ENCODE results near the gene RPL27. TPM values are rescaled to one million over a fixed set of nuclear protein-coding genes. Genes with fewer than 3 reads are reported as not detected.

The RPL27 gene
- total RNA-seq, 2 experiments from 2014 or later = 1,039 to 1,066 TPM

DNA sequence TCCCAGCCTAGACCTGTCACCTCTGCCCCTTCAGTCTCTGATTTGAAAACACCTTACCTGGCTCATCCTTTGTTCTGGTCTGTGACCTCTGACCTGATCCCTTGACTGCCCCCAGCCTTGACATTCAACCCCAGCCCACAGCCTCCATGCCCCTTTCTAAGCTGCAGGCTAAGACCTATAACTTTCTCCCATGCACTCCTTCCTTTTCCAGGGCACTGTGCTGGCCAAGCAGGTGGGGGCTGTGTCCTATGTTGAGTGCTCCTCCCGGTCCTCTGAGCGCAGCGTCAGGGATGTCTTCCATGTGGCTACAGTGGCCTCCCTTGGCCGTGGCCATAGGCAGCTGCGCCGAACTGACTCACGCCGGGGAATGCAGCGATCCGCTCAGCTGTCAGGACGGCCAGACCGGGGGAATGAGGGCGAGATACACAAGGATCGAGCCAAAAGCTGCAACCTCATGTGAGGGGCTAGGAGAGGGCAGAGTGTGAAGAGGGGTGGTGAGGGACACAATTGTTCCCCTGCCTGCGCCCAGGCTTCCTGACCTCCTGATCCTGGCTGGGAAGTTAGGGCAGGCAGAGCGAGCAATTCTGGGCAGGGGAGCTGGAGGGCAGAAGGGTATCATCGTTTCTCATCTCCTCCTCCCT, 30.1 kb downstream of the RPL27 start:
- Mint-ChIP-seq H3K27me3 (peaks cover 28% of the 10 kb centered on the region), H3K27ac (no peak overlapping the region), H3K4me3 (no peak overlapping the region), H3K9me3 (no peaks in the 10 kb centered on the region), H3K36me3 (peaks cover 2% of the 10 kb centered on the region), H3K4me1 (peaks cover 7% of the 10 kb centered on the region)
- POLR2A ChIA-PET = no interaction called here
- no peak for DNase-seq
- no peak for ATAC-seq (ENCODE audit: low read depth)

DNA sequence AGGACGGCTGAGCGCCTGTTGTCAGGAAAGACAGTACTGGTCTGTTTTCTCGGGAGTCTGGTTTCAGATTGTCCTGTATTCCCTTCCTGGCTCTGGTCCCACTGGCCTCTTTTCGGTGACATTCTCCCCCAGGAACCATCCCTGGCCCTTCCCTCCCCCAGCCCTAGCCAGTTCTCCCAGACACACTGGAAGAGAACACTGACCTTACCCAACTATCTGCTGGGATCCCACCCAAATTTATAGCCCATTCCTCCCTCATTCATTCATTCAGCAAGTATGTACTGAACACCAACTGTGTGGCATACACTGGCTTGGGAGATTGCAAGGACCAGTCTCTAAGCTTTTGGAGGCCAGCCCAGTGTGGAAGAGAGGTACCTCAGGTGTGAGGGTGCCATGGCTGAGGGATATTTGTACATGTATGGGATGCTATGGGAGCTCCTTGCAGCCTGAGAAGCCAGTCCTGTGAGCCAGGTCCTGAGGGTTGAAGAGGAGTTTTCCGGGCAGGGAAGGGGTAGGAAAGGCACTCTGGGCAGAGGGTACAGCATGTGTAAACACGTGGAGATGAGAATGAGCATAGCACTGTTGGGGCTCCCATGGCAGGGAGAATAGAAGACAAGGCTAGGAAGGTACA, 32.0 kb downstream of the RPL27 start:
- ATAC-seq (ENCODE audit: low read depth) = no peak
- H3K9me3 Mint-ChIP-seq = no peaks in the 10 kb centered on the region
- no peak overlapping the region for H3K27ac Mint-ChIP-seq
- DNase-seq = no peak
- H3K36me3 Mint-ChIP-seq = no peaks in the 10 kb centered on the region
- POLR2A ChIA-PET = interaction anchor here (0.6 kb wide), 2 partner anchors 95 to 127 kb away, joined by 4 to 6 read pairs; partner anchors contain the start of gene BRCA1
- peaks cover 20% of the 10 kb centered on the region for H3K27me3 Mint-ChIP-seq
- no peak overlapping the region for H3K4me3 Mint-ChIP-seq
- H3K4me1 Mint-ChIP-seq = no peaks in the 10 kb centered on the region

DNA sequence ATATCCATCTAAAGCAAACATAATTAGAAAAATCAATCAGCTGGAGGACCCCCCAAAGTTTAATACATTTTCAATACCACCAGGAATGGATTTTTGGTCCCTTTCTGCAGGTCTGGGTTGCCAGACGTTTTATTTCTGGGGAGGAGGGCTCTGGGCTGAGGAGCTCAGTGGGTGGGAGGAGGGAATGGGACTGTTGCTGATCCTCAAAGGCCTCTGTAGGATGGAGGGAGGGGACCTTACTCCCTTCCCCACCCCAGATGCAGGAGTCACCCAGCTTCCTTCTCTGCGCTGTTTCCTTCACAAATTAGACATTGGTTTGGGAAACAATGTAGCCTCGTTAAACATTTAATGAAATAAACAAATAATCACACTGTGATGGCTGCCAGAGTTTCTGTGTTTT, 33.4 kb downstream of the RPL27 start:
- Mint-ChIP-seq H3K27me3 (peaks cover 10% of the 10 kb centered on the region), H3K9me3 (no peaks in the 10 kb centered on the region), H3K4me3 (no peak overlapping the region), H3K27ac (no peak overlapping the region), H3K36me3 (no peaks in the 10 kb centered on the region), H3K4me1 (no peaks in the 10 kb centered on the region)
- no peak for ATAC-seq (ENCODE audit: low read depth)
- DNase-seq = no peak
- POLR2A ChIA-PET = interaction anchor here (0.7 kb wide), 1 partner anchor 172 kb away, joined by 5 read pairs; no protein-coding TSS in a partner anchor

DNA sequence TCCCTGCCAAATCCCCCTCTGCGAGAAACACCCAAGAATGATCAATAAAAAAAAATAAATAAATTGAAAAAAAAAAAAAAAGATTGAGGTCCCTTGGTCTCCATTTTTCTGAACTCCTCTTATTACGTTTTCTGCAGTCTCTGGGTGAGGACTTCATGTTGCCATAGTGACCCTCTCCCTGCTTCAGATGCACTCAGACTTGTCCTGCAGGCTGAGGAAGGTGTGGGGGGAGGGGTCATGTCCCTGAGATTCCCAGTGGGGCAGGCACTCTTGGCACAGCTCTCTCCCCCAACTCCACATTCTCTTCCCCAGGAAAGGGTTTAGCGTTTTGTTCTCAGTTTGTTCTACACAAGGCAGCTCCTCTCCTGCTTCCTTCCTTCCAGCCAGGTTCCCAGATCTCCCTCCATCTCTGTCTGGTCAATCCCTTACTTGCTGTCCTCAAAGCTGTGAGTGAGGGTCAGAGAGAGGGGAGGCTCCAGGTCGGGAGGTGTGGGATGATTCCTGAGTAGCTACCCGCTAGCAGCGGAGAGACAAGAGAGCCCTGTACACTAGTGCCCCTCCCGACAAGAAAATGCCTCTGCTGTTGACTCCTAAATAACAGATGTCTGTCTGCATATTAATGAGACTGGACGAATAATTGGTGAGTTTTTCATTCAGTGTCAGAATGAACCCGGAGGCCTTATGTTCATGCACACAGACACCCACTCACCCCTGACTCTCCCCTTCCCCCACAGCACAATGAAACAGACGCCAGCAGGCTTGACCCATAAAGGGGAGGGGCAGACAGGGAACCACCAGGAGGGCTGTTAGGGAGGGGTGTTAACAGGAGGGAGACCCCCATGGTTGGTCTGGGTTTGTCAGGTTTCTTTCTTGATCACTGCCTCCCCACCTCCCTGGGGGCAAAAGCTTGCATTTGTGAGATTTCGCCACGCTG, 36.0 kb downstream of the RPL27 start:
- Mint-ChIP-seq H3K27ac (no peak overlapping the region), H3K36me3 (no peaks in the 10 kb centered on the region), H3K4me1 (no peaks in the 10 kb centered on the region), H3K9me3 (no peaks in the 10 kb centered on the region), H3K27me3 (no peaks in the 10 kb centered on the region), H3K4me3 (no peak overlapping the region)
- ATAC-seq (ENCODE audit: low read depth) (no peak), DNase-seq (no peak)
- POLR2A ChIA-PET = no interaction called here

DNA sequence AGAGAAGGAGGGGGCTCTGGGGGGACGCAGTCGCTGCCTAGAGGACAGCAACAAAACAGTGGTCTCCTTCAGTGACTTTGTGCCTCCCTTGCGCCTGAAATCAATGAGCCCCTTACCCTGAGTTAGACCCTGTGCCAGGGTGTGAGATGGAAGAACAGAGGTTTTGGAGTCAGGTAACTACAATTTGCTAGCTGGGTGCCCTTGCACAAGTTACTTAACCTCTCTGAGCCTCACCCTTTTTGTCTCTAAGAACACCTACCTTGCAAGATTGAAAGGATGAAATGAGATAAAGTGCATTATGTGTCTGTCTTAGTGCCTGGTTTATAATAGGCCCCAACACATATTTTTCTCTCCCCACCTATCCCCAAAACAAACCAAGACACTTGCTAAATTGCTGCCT, 36.7 kb downstream of the RPL27 start:
- Mint-ChIP-seq H3K4me3 (no peak overlapping the region), H3K9me3 (no peaks in the 10 kb centered on the region), H3K27ac (no peak overlapping the region), H3K36me3 (no peaks in the 10 kb centered on the region), H3K27me3 (no peaks in the 10 kb centered on the region), H3K4me1 (no peaks in the 10 kb centered on the region)
- DNase-seq = no peak
- POLR2A ChIA-PET = no interaction called here
- no peak for ATAC-seq (ENCODE audit: low read depth)

DNA sequence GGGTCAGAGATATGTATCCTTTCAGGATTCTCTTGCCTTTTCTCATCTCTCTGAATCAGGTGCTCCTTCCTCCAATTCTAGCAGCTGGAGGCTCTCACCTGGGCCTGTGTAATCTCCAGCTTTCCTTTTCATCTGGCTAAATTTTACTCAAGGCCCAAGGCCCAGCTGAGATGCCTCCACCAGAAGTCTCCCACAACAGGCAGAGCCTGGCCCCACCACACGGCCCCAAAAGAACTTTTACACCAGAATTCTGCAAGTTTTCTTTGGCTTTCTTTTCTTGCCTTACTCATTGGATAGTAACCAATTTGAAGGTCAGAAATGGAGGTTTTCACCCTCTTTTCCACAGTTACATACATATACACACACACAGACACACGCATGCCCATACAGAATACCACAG, 41.4 kb downstream of the RPL27 start:
- Mint-ChIP-seq H3K36me3 (peaks cover 3% of the 10 kb centered on the region), H3K4me3 (no peak overlapping the region), H3K27me3 (no peaks in the 10 kb centered on the region), H3K9me3 (no peaks in the 10 kb centered on the region), H3K27ac (peak overlapping the region; percentile 40), H3K4me1 (no peaks in the 10 kb centered on the region)
- POLR2A ChIA-PET = no interaction called here
- DNase-seq (no peak), ATAC-seq (ENCODE audit: low read depth) (no peak)

DNA sequence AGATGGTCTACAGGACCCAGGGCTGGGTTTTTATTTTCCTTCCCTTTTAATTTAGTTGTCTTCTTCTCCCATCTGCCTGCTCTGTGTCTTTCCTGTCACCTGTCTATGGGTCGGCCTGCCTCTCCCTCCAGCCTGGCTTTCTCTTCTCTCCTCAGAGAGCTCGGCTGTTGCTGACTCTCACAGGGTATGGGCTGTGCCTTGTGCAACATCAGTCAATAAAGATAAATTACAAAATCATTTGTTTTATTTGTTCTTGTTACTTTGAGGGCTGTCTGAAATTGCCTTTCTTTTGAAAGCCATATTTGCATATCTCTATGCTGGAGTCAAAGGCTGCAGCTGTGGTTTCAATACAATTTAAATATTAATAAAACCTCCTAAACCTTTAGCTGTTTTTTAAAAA, 42.4 kb downstream of the RPL27 start:
- H3K36me3 Mint-ChIP-seq = peaks cover 7% of the 10 kb centered on the region
- H3K9me3 Mint-ChIP-seq = no peaks in the 10 kb centered on the region
- POLR2A ChIA-PET = interaction anchor here (0.5 kb wide), 1 partner anchor 275 kb away, joined by 3 read pairs; no protein-coding TSS in a partner anchor
- ATAC-seq (ENCODE audit: low read depth) (no peak), DNase-seq (no peak)
- no peaks in the 10 kb centered on the region for H3K27me3 Mint-ChIP-seq
- H3K27ac Mint-ChIP-seq = no peak overlapping the region
- no peaks in the 10 kb centered on the region for H3K4me1 Mint-ChIP-seq
- H3K4me3 Mint-ChIP-seq = no peak overlapping the region

DNA sequence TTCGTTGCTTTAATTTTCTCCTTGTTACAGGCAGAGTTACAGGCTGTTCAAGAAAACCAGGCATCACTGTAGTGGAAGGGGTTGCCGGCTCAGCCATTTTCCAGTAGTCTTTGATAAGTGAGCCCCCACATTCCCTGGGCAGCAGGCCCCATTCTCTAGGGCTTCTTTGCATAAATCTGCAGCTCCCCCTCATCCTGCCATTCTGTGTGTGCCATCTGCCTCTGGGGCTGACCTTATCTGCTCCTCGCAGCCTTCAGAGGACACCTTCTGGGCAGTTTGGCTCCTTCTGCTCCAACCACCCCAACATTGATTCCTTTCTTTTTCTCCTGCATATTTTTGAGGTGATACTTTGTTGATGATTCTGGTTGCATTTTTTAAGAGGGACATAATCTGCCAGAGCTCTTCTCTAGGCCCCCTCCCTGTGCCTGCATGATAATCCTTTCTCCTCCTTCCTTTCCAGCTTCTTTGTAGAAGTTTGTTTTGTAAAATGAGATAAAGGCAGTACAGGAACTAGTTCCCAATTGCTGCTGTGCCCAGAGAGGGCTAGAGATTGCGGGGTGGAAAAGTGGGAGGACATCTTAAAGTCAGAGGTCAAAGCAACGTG, 43.9 kb downstream of the RPL27 start:
- no peaks in the 10 kb centered on the region for H3K27me3 Mint-ChIP-seq
- no peak overlapping the region for H3K4me3 Mint-ChIP-seq
- POLR2A ChIA-PET = no interaction called here
- H3K9me3 Mint-ChIP-seq = no peaks in the 10 kb centered on the region
- H3K36me3 Mint-ChIP-seq = peaks cover 12% of the 10 kb centered on the region
- ATAC-seq (ENCODE audit: low read depth) = no peak
- H3K4me1 Mint-ChIP-seq = no peaks in the 10 kb centered on the region
- peak overlapping the region; percentile 17 for H3K27ac Mint-ChIP-seq
- no peak for DNase-seq

DNA sequence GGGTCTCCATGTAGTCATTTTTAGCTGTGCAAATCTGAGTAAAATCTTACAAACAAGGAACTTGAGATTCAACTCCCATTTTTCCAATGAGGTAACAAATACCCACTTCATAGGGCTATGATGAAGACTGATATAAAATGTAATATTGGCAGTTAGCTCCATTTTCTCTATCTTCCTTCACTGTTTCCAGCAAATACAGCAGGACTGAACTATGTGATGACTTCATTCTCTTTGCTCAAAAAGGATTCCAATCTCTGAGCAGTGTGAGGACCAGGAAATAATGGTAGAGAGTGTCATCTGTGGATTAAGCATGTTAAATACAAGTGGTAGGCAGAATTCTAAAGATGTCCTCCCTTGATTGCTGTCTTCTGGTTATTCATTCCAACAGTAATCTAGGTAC, 45.1 kb downstream of the RPL27 start:
- Mint-ChIP-seq H3K27me3 (no peaks in the 10 kb centered on the region), H3K9me3 (no peaks in the 10 kb centered on the region), H3K36me3 (peaks cover 14% of the 10 kb centered on the region), H3K4me1 (no peaks in the 10 kb centered on the region), H3K27ac (no peak overlapping the region), H3K4me3 (no peak overlapping the region)
- POLR2A ChIA-PET = no interaction called here
- ATAC-seq (ENCODE audit: low read depth) (no peak), DNase-seq (no peak)

DNA sequence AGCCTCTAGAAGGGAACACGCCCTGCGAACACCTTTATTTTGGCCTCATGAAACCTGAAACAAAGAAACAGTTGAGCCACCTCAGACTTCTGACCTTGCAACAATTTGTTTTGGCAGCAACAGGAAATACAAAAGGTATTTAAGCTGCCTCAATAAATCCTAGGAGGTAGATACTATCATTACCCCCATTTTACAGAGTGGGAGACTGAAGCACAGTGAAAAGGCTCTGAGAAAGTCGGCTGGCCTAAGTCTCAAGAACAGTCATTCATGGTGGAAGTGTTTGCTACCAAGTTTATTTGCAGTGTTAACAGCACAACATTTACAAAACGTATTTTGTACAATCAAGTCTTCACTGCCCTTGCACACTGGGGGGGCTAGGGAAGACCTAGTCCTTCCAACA, 45.8 kb downstream of the RPL27 start:
- POLR2A ChIA-PET = no interaction called here
- Mint-ChIP-seq H3K27me3 (no peaks in the 10 kb centered on the region), H3K27ac (no peak overlapping the region), H3K9me3 (no peaks in the 10 kb centered on the region), H3K36me3 (peaks cover 17% of the 10 kb centered on the region), H3K4me3 (no peak overlapping the region), H3K4me1 (no peaks in the 10 kb centered on the region)
- ATAC-seq (ENCODE audit: low read depth) = no peak
- DNase-seq = no peak

DNA sequence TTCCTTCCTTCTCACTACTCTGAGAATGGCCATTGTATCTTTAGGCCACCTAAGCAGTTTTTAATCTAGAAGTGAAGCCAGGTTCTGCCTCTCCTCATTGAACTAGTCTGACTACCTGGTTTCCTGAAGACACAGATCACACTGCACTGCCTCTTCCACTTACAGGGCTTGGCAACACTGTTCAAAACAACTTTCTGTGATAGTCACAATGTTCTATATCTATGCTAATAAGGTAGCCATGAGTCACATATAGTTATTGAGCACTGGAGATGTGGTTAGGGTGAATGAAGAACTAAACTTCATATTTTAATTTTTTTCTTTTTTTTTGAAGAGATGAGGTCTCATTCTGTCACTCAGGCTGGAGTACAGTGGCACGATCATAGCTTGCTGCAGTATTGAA, 53.8 kb downstream of the RPL27 start:
- no peak overlapping the region for H3K4me3 Mint-ChIP-seq
- H3K36me3 Mint-ChIP-seq = peaks cover 34% of the 10 kb centered on the region
- H3K9me3 Mint-ChIP-seq = no peaks in the 10 kb centered on the region
- DNase-seq = no peak
- H3K4me1 Mint-ChIP-seq = no peaks in the 10 kb centered on the region
- H3K27me3 Mint-ChIP-seq = no peaks in the 10 kb centered on the region
- H3K27ac Mint-ChIP-seq = no peak overlapping the region
- POLR2A ChIA-PET = no interaction called here
- ATAC-seq (ENCODE audit: low read depth) = no peak

Measured in activated naive CD8-positive, alpha-beta T cell treated with anti-CD3 and anti-CD28 coated beads, Interleukin-2, amount 10 ng/mL, durations not matched to agents 7 days and 5 days (primary cell).